WTC11 (cell line): Measurements from ENCODE around the gene CBLB.

ENCODE experiments used
- ESRRA ChIP-seq: sonication (generic); formaldehyde crosslinking; IDR thresholded peaks from 2 replicates; pipeline ENCODE4 v1.8.1; 2022; ENCODE audit warnings: mild to moderate bottlenecking, missing genetic modification reagents, borderline replicate concordance
- ETV6 ChIP-seq: sonication (generic); formaldehyde crosslinking; IDR thresholded peaks from 2 replicates; pipeline ENCODE4 v1.8.1; 2022; ENCODE audit warnings: mild to moderate bottlenecking, missing genetic modification reagents
- OVOL2 ChIP-seq: fragments of 250-450 bp; sonication (Bioruptor Pico); IDR thresholded peaks from 2 replicates; pipeline ENCODE4 v1.9.0; 2021; ENCODE audit warnings: mild to moderate bottlenecking, borderline replicate concordance
- RELA ChIP-seq: sonication (generic); formaldehyde crosslinking; IDR thresholded peaks from 2 replicates; pipeline ENCODE4 v1.8.1; 2022; ENCODE audit warnings: missing genetic modification reagents, mild to moderate bottlenecking, borderline replicate concordance
- SMAD3 ChIP-seq: sonication (generic); formaldehyde crosslinking; IDR thresholded peaks from 2 replicates; pipeline ENCODE4 v1.8.0; 2022; ENCODE audit warnings: missing genetic modification reagents, mild to moderate bottlenecking, borderline replicate concordance
- SMAD4 ChIP-seq: sonication (generic); formaldehyde crosslinking; IDR thresholded peaks from 2 replicates; pipeline ENCODE4 v1.8.0; 2022; ENCODE audit warnings: mild to moderate bottlenecking, missing genetic modification reagents
- SP1 ChIP-seq: sonication (generic); formaldehyde crosslinking; conservative IDR thresholded peaks from 2 replicates; pipeline ENCODE4 v1.8.1; 2022; ENCODE audit warnings: missing genetic modification reagents
- ZNF232 ChIP-seq: sonication (generic); formaldehyde crosslinking; IDR thresholded peaks from 2 replicates; pipeline ENCODE4 v1.8.0; 2022; ENCODE audit warnings: mild to moderate bottlenecking, missing genetic modification reagents
- ZNF423 ChIP-seq: fragments of 250-450 bp; sonication (Bioruptor Pico); IDR thresholded peaks from 2 replicates; pipeline ENCODE4 v2.1.2; 2022; ENCODE audit warnings: mild to moderate bottlenecking, moderate library complexity
- TF ChIP-seq, protein P1 (sequence below): fragments of 200-600 bp; IDR thresholded peaks from 2 replicates; pipeline ENCODE4 v1.8.0; 2022; ENCODE audit warnings: antibody characterized with exemption
- TF ChIP-seq, protein P2 (sequence below): sonication (generic); formaldehyde crosslinking; IDR thresholded peaks from 2 replicates; pipeline ENCODE4 v1.8.0; 2022; ENCODE audit warnings: mild to moderate bottlenecking, missing genetic modification reagents
- TF ChIP-seq, protein P3 (sequence below): sonication (generic); formaldehyde crosslinking; IDR thresholded peaks from 2 replicates; pipeline ENCODE4 v1.8.1; 2023; ENCODE audit warnings: mild to moderate bottlenecking, missing genetic modification reagents, borderline replicate concordance

DNA sequence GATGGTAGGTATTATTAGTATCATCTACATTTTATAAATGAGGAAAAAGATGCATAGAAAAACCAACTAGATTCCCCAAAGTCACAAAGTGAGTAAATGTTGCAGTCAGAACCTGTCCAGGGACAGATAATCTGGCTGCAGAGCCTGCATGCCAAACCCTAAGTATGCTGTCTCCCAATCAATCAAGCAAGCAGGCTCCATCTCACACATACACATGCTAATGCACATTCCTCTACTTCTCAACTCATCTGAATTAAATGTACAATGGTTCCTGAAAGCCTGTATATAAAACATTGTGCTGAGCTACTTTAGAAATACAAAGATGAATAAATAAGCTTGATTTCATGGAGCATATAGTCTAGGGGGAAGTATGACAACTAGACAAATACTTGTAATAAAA lies 101.0 kb downstream of the CBLB start:
- no peak for TF ChIP-seq ESRRA (CRISPR knock-in tag)
- TF ChIP-seq, protein P1, sequence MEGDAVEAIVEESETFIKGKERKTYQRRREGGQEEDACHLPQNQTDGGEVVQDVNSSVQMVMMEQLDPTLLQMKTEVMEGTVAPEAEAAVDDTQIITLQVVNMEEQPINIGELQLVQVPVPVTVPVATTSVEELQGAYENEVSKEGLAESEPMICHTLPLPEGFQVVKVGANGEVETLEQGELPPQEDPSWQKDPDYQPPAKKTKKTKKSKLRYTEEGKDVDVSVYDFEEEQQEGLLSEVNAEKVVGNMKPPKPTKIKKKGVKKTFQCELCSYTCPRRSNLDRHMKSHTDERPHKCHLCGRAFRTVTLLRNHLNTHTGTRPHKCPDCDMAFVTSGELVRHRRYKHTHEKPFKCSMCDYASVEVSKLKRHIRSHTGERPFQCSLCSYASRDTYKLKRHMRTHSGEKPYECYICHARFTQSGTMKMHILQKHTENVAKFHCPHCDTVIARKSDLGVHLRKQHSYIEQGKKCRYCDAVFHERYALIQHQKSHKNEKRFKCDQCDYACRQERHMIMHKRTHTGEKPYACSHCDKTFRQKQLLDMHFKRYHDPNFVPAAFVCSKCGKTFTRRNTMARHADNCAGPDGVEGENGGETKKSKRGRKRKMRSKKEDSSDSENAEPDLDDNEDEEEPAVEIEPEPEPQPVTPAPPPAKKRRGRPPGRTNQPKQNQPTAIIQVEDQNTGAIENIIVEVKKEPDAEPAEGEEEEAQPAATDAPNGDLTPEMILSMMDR = no peak
- no peak for TF ChIP-seq SMAD3 (CRISPR knock-in tag)
- TF ChIP-seq RELA (CRISPR knock-in tag) = no peak
- TF ChIP-seq OVOL2 (CRISPR knock-in tag) = no peak
- no peak for TF ChIP-seq SMAD4
- TF ChIP-seq, protein P2, sequence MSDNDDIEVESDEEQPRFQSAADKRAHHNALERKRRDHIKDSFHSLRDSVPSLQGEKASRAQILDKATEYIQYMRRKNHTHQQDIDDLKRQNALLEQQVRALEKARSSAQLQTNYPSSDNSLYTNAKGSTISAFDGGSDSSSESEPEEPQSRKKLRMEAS (CRISPR knock-in tag) = no peak
- no peak for TF ChIP-seq ETV6 (CRISPR knock-in tag)
- no peak for TF ChIP-seq ZNF423 (CRISPR knock-in tag)
- TF ChIP-seq SP1 (CRISPR knock-in tag) = no peak
- no peak for TF ChIP-seq ZNF232
- TF ChIP-seq, protein P3, sequence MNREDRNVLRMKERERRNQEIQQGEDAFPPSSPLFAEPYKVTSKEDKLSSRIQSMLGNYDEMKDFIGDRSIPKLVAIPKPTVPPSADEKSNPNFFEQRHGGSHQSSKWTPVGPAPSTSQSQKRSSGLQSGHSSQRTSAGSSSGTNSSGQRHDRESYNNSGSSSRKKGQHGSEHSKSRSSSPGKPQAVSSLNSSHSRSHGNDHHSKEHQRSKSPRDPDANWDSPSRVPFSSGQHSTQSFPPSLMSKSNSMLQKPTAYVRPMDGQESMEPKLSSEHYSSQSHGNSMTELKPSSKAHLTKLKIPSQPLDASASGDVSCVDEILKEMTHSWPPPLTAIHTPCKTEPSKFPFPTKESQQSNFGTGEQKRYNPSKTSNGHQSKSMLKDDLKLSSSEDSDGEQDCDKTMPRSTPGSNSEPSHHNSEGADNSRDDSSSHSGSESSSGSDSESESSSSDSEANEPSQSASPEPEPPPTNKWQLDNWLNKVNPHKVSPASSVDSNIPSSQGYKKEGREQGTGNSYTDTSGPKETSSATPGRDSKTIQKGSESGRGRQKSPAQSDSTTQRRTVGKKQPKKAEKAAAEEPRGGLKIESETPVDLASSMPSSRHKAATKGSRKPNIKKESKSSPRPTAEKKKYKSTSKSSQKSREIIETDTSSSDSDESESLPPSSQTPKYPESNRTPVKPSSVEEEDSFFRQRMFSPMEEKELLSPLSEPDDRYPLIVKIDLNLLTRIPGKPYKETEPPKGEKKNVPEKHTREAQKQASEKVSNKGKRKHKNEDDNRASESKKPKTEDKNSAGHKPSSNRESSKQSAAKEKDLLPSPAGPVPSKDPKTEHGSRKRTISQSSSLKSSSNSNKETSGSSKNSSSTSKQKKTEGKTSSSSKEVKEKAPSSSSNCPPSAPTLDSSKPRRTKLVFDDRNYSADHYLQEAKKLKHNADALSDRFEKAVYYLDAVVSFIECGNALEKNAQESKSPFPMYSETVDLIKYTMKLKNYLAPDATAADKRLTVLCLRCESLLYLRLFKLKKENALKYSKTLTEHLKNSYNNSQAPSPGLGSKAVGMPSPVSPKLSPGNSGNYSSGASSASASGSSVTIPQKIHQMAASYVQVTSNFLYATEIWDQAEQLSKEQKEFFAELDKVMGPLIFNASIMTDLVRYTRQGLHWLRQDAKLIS = no peak
